ENCODE results near the gene RABEPK.

DNA sequence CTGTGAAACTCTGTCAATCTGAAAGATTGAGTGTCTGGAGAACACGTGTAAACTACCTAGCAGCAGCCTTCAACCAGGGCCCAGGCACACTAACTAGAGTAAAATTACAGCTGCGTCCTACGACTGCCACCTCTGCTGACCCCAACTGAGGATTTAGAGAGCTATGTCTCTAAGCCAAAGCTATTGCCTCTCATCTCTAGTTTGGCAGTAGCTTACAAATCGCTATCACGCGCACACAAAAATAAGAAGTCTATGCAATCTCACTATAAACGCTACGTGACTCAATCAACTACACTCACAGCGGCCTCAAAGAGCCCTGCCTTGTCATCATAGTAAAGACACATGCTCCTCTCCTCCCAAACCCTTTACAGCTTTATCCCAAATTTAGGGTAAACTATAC lies 19.5 kb upstream of the RABEPK start:
- TF ChIP-seq EZH2phosphoT487 (IDR thresholded peaks at IDR 0.05; ENCODE audit: borderline replicate concordance), result no peak
- TF ChIP-seq, protein P1, sequence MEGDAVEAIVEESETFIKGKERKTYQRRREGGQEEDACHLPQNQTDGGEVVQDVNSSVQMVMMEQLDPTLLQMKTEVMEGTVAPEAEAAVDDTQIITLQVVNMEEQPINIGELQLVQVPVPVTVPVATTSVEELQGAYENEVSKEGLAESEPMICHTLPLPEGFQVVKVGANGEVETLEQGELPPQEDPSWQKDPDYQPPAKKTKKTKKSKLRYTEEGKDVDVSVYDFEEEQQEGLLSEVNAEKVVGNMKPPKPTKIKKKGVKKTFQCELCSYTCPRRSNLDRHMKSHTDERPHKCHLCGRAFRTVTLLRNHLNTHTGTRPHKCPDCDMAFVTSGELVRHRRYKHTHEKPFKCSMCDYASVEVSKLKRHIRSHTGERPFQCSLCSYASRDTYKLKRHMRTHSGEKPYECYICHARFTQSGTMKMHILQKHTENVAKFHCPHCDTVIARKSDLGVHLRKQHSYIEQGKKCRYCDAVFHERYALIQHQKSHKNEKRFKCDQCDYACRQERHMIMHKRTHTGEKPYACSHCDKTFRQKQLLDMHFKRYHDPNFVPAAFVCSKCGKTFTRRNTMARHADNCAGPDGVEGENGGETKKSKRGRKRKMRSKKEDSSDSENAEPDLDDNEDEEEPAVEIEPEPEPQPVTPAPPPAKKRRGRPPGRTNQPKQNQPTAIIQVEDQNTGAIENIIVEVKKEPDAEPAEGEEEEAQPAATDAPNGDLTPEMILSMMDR (conservative IDR thresholded peaks at IDR 0.05; ENCODE audit: low read length), result no peak

All from Loucy (cell line).